ENCODE data around the gene FBXO28.

- TF ChIP-seq, protein P1, sequence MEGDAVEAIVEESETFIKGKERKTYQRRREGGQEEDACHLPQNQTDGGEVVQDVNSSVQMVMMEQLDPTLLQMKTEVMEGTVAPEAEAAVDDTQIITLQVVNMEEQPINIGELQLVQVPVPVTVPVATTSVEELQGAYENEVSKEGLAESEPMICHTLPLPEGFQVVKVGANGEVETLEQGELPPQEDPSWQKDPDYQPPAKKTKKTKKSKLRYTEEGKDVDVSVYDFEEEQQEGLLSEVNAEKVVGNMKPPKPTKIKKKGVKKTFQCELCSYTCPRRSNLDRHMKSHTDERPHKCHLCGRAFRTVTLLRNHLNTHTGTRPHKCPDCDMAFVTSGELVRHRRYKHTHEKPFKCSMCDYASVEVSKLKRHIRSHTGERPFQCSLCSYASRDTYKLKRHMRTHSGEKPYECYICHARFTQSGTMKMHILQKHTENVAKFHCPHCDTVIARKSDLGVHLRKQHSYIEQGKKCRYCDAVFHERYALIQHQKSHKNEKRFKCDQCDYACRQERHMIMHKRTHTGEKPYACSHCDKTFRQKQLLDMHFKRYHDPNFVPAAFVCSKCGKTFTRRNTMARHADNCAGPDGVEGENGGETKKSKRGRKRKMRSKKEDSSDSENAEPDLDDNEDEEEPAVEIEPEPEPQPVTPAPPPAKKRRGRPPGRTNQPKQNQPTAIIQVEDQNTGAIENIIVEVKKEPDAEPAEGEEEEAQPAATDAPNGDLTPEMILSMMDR (IDR thresholded peaks at IDR 0.05): no peak
- no peak for TF ChIP-seq POLR2A (IDR thresholded peaks at IDR 0.05)
Measured at GRCh38 chr1:224084867-224085266, 29.0 kb upstream of the FBXO28 start.
